Liver (tissue), 9 donors: ENCODE results near the gene HDAC10. TPM values are rescaled to one million over a fixed set of nuclear protein-coding genes. Genes with fewer than 3 reads are reported as not detected.

Source experiments
- DNase-seq: peaks from one replicate; pipeline ENCODE4 v3.0.0-alpha.2; 2017; ENCODE audit warnings: low spot score
- H3K27ac ChIP-seq, 2 donors: one replicate each; pipeline ENCODE4 v1.7.0; 2013; ENCODE audit warnings: inconsistent platforms in 2 of 2, low read length in 2 of 2, control low read depth in 1 of 2, low read depth in 1 of 2, mild to moderate bottlenecking in 1 of 2
- H3K27me3 ChIP-seq, 4 donors: one replicate each; pipeline versions ENCODE4 v1.6.1 to v1.7.0; 2013; ENCODE audit warnings: low read length in 3 of 4, inconsistent platforms in 1 of 4, mild to moderate bottlenecking in 1 of 4, moderate library complexity in 1 of 4; ENCODE audit not compliant: control insufficient read depth in 4 of 4, insufficient read depth in 4 of 4
- H3K36me3 ChIP-seq, 4 donors: one replicate each; pipeline versions ENCODE4 v1.6.1 to v1.7.0; 2013; ENCODE audit warnings: low read length in 3 of 4, mild to moderate bottlenecking in 3 of 4, low read depth in 1 of 4, moderate library complexity in 1 of 4; ENCODE audit not compliant: control insufficient read depth in 4 of 4, insufficient read depth in 3 of 4
- H3K4me1 ChIP-seq, 4 donors: one replicate each; pipeline versions ENCODE4 v1.6.1 to v1.7.0; 2013; ENCODE audit warnings: low read length in 3 of 4, mild to moderate bottlenecking in 3 of 4, moderate library complexity in 1 of 4; ENCODE audit not compliant: control insufficient read depth in 4 of 4, insufficient read depth in 4 of 4
- H3K4me3 ChIP-seq, 3 donors: one replicate each; pipeline versions ENCODE4 v1.6.1 to v1.7.0; 2013; ENCODE audit warnings: low read length in 3 of 3, control low read depth in 1 of 3, low read depth in 1 of 3, mild to moderate bottlenecking in 1 of 3
- H3K9ac ChIP-seq, 2 donors: one replicate each; pipeline ENCODE4 v1.7.0; 2013; ENCODE audit warnings: low read length in 2 of 2, mild to moderate bottlenecking in 2 of 2, moderate library complexity in 2 of 2, control low read depth in 1 of 2, low read depth in 1 of 2
- H3K9me3 ChIP-seq, 4 donors: one replicate each; pipeline versions ENCODE4 v1.6.1 to v1.7.0; 2013; ENCODE audit warnings: low read length in 3 of 4; ENCODE audit not compliant: control insufficient read depth in 4 of 4
- HNF4A ChIP-seq, 2 donors: conservative IDR thresholded peaks; 2 replicates each; pipeline ENCODE4 v1.6.1; 2016; ENCODE audit warnings: antibody characterized with exemption in 2 of 2, mild to moderate bottlenecking in 2 of 2
- HNF4G ChIP-seq: IDR thresholded peaks from 2 replicates; pipeline ENCODE4 v1.6.1; 2016; ENCODE audit warnings: antibody characterized with exemption
- WGBS: extraction: QIAGEN DNeasy Blood & Tissue Kit; methylation state at CpG from one replicate; pipeline ENCODE4 v1.1.7; 2013; 5-methylcytosine and 5-hydroxymethylcytosine counted together
- polyA plus RNA-seq, 2 donors: library from polyadenylated mRNA; stranded (reverse) in 1 of 2; unstranded in 1 of 2; fragments of 200-250 nt in 1 of 2; fragments of >200 nt in 1 of 2; fragmentation: Nextera tagmentation in 1 of 2; extraction: Ambion mirVana in 1 of 2; gene quantifications; one replicate each; pipeline versions ENCODE4 v1.2.1 to v1.2.3, GENCODE V29; 2013 to 2015
- total RNA-seq, 2 donors: library from RNA; depleted of rRNA; stranded (reverse); fragments of >200 nt; gene quantifications; one replicate each; pipeline ENCODE4 v1.2.3, GENCODE V29; 2014
- donor health status: healthy.
- donor health status: healthy.
- donor health status: healthy.
- donor health status: healthy.
- donor health status: healthy.

Gene HDAC10
- total and polyA plus RNA-seq, 4 donors: 6.2 to 18.2 (median 13.6) TPM

GRCh38 chr22:50196256-50196655, 54.8 kb downstream of the HDAC10 start:
- no peak for DNase-seq
- H3K4me1 ChIP-seq: peaks cover 15 to 72% (median 50%) of the 10 kb centered on the region in 4 donors
- H3K4me3 ChIP-seq: no peak overlapping the region
- 81% methylated on average over 18 of the region's 18 CpGs for WGBS
- H3K36me3 ChIP-seq: peaks cover 0 to 33% (median 1%) of the 10 kb centered on the region in 4 donors
- no peak overlapping the region for H3K9ac ChIP-seq
- no peaks in the 10 kb centered on the region for H3K9me3 ChIP-seq
- TF ChIP-seq HNF4A (conservative IDR thresholded peaks at IDR 0.05): no peak
- no peak for TF ChIP-seq HNF4G
- H3K27ac ChIP-seq: peak overlapping the region; percentile 28 to 34
- H3K27me3 ChIP-seq: no peaks in the 10 kb centered on the region

Other genes starting within 250 kb of the HDAC10 start
- under 1 TPM in 1 of 2 donors, not detected in 1; under 0.01 TPM for gene IL17REL, start 238.5 kb downstream of the HDAC10 start, total RNA-seq
- not detected for gene IL17REL, start 238.5 kb downstream of the HDAC10 start, polyA plus RNA-seq
- not detected for gene TTLL8, start 193.0 kb downstream of the HDAC10 start, total RNA-seq
- gene TTLL8, start 193.0 kb downstream of the HDAC10 start, polyA plus RNA-seq: not detected
- 1 to 10 TPM in 1 of 2 donors, under 1 TPM in 1; 0.33 to 9.4 TPM for gene MLC1, start 165.8 kb downstream of the HDAC10 start, total RNA-seq
- under 1 TPM in 1 of 2 donors, not detected in 1; 0.13 TPM for gene MLC1, start 165.8 kb downstream of the HDAC10 start, polyA plus RNA-seq
- under 1 TPM; 0.17 to 0.47 TPM for gene MOV10L1, start 161.3 kb downstream of the HDAC10 start, total RNA-seq
- gene MOV10L1, start 161.3 kb downstream of the HDAC10 start, polyA plus RNA-seq: under 1 TPM; 0.07 to 0.18 TPM
- gene PANX2, start 80.5 kb downstream of the HDAC10 start, total RNA-seq: 1 to 10 TPM in 1 of 2 donors, under 1 TPM in 1; 0.56 to 2.3 TPM
- 10 to 100 TPM in 1 of 2 donors, under 1 TPM in 1; 0.39 to 14.8 TPM for gene PANX2, start 80.5 kb downstream of the HDAC10 start, polyA plus RNA-seq
- 10 to 100 TPM; 10.5 to 18.3 TPM for gene TRABD, start 65.4 kb downstream of the HDAC10 start, total RNA-seq
- 10 to 100 TPM; 14.4 to 29.7 TPM for gene TRABD, start 65.4 kb downstream of the HDAC10 start, polyA plus RNA-seq
- gene SELENOO, start 50.3 kb downstream of the HDAC10 start, total RNA-seq: 10 to 100 TPM; 16.4 to 58.9 TPM
- 10 to 100 TPM; 25.5 to 59.2 TPM for gene SELENOO, start 50.3 kb downstream of the HDAC10 start, polyA plus RNA-seq
- gene TUBGCP6, start 6.2 kb downstream of the HDAC10 start, total RNA-seq: 10 to 100 TPM; 20.9 to 31.7 TPM
- 10 to 100 TPM in 1 of 2 donors, 1 to 10 TPM in 1; 9.3 to 11.9 TPM for gene TUBGCP6, start 6.2 kb downstream of the HDAC10 start, polyA plus RNA-seq
- 1 to 10 TPM; 2.3 to 2.8 TPM for gene MAPK12, start 10.4 kb upstream of the HDAC10 start, total RNA-seq
- gene MAPK12, start 10.4 kb upstream of the HDAC10 start, polyA plus RNA-seq: 1 to 10 TPM in 1 of 2 donors, under 1 TPM in 1; 0.83 to 1.5 TPM
- gene MAPK11, start 19.1 kb upstream of the HDAC10 start, total RNA-seq: 1 to 10 TPM in 1 of 2 donors, under 1 TPM in 1; 0.65 to 1.2 TPM
- 1 to 10 TPM in 1 of 2 donors, under 1 TPM in 1; 0.83 to 2.0 TPM for gene MAPK11, start 19.1 kb upstream of the HDAC10 start, polyA plus RNA-seq
- 10 to 100 TPM; 28.8 to 95.7 TPM for gene PLXNB2, start 56.4 kb upstream of the HDAC10 start, total RNA-seq
- gene PLXNB2, start 56.4 kb upstream of the HDAC10 start, polyA plus RNA-seq: 10 to 100 TPM; 60.1 to 87.8 TPM
- gene DENND6B, start 75.7 kb upstream of the HDAC10 start, total RNA-seq: 1 to 10 TPM; 1.1 to 1.2 TPM
- 1 to 10 TPM in 1 of 2 donors, under 1 TPM in 1; 0.86 to 1.0 TPM for gene DENND6B, start 75.7 kb upstream of the HDAC10 start, polyA plus RNA-seq
- gene PPP6R2, start 92.1 kb upstream of the HDAC10 start, total RNA-seq: 100 to 1,000 TPM in 1 of 2 donors, 10 to 100 TPM in 1; 51.7 to 117 TPM
- 10 to 100 TPM; 28.8 to 42.6 TPM for gene PPP6R2, start 92.1 kb upstream of the HDAC10 start, polyA plus RNA-seq
- gene SBF1, start 223.8 kb upstream of the HDAC10 start, total RNA-seq: 10 to 100 TPM; 21.8 to 37.6 TPM
- 10 to 100 TPM in 1 of 2 donors, 1 to 10 TPM in 1; 8.3 to 11.0 TPM for gene SBF1, start 223.8 kb upstream of the HDAC10 start, polyA plus RNA-seq
- gene ADM2, start 230.3 kb upstream of the HDAC10 start, total RNA-seq: 1 to 10 TPM in 1 of 2 donors, under 1 TPM in 1; 0.79 to 1.8 TPM
- gene ADM2, start 230.3 kb upstream of the HDAC10 start, polyA plus RNA-seq: 1 to 10 TPM in 1 of 2 donors, under 1 TPM in 1; 0.89 to 2.8 TPM
- not detected for gene MIOX, start 235.6 kb upstream of the HDAC10 start, total RNA-seq
- not detected for gene MIOX, start 235.6 kb upstream of the HDAC10 start, polyA plus RNA-seq